HG02981 (cell line): ENCODE data around the gene PIGL.

Source experiments
- ATAC-seq: cut with Tn5 transposase; IDR thresholded peaks from one replicate; pipeline ENCODE4 v1.9.1; 2021; ENCODE audit warnings: mild to moderate bottlenecking, moderate library complexity; ENCODE audit not compliant: unreplicated experiment

The PIGL gene

GRCh38 chr17:16352303-16352666 is 135.3 kb downstream of the PIGL start:
- no peak for ATAC-seq

- peak; percentile 49 for ATAC-seq
Observed at GRCh38 chr17:16352667-16353316, 135.8 kb downstream of the PIGL start.

- ATAC-seq, result peak; percentile 61
Observed at GRCh38 chr17:16353317-16354174, 136.5 kb downstream of the PIGL start, which contains the start of gene CENPV. Gene CENPV, minus strand, starts transcription at chr17:16353469. Its CDS starts 33 bp downstream, at chr17:16353436.

GRCh38 chr17:16354585-16354984 is 137.6 kb downstream of the PIGL start:
- ATAC-seq, result no peak

GRCh38 chr17:16358394-16358793 is 141.4 kb downstream of the PIGL start:
- ATAC-seq, result no peak

- no peak for ATAC-seq
Observed at GRCh38 chr17:16361874-16362273, 144.9 kb downstream of the PIGL start.

- ATAC-seq, result peak; percentile 68
Observed at GRCh38 chr17:16363749-16364536, 146.9 kb downstream of the PIGL start.

GRCh38 chr17:16364625-16365024 is 147.6 kb downstream of the PIGL start:
- ATAC-seq, result no peak

GRCh38 chr17:16371742-16372141 is 154.7 kb downstream of the PIGL start:
- ATAC-seq, result no peak

GRCh38 chr17:16374146-16374938 is 157.3 kb downstream of the PIGL start:
- no peak for ATAC-seq
